Neutrophil (primary cell): Measurements from ENCODE around the gene PTPRN2.

ENCODE experiments used
- H3K27ac ChIP-seq: fragments of 200-600 bp; sonication (generic); 2 replicates; pipeline ENCODE4 v1.5.1; 2016; ENCODE audit warnings: mild to moderate bottlenecking, moderate library complexity
- H3K27me3 ChIP-seq: fragments of 200-600 bp; sonication (generic); 2 replicates; pipeline ENCODE4 v1.6.0; 2016; ENCODE audit warnings: mild to moderate bottlenecking
- H3K36me3 ChIP-seq: fragments of 200-600 bp; sonication (generic); 2 replicates; pipeline ENCODE4 v1.5.1; 2017
- H3K4me1 ChIP-seq, 2 experiments: fragments of 200-600 bp in 1 of 2; sonication (generic) in 1 of 2; 1 replicate in 1 of 2; 2 replicates in 1 of 2; pipeline versions ENCODE4 v1.5.1 to v1.6.1; 2013 to 2016; ENCODE audit warnings: low read depth in 1 of 2, low read length in 1 of 2, mild to moderate bottlenecking in 1 of 2, moderate library complexity in 1 of 2; ENCODE audit not compliant: control insufficient read depth in 1 of 2, insufficient read depth in 1 of 2
- H3K4me3 ChIP-seq, 2 experiments: fragments of 200-600 bp in 1 of 2; sonication (generic) in 1 of 2; 1 replicate in 1 of 2; 2 replicates in 1 of 2; pipeline ENCODE4 v1.5.1; 2013 to 2016; ENCODE audit warnings: low read depth in 1 of 2, low read length in 1 of 2, mild to moderate bottlenecking in 1 of 2, moderate library complexity in 1 of 2
- H3K9me3 ChIP-seq: fragments of 200-600 bp; sonication (generic); 2 replicates; pipeline ENCODE4 v1.5.1; 2016
- CTCF ChIP-seq: fragments of 200-600 bp; sonication (generic); IDR thresholded peaks from 2 replicates; pipeline ENCODE4 v1.5.1; 2016; ENCODE audit warnings: antibody characterized with exemption

Gene PTPRN2

DNA sequence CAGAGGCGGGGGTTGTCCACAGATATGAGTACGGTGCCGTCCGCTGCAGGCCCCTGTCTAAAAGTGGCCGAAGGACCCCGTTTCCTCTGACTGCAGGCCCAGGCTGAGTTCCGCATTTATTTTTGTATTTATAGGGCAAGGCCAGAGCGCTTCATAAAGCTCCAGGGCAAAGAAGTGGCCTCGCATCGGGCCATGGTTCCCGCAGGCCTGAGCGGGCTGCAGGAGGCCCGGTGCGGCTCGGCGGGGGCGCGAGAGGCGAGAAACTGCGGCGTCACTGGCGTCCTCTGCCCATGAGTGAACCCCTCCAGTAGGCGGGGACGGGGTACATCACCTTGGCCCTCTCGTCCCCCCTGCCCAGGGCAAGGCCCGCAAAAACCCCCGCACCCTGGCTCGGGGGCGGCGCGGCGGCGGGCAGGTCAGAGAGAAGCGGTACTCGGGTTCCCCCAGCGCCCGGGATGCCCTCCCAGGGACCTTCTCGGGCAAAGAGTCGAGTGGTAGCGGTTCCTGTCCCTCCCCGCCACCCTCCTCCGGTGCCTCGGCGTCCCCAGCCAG lies 895.1 kb downstream of the PTPRN2 start:
- TF ChIP-seq CTCF: no peak
- H3K4me3 ChIP-seq: no peak overlapping the region
- no peak overlapping the region for H3K27ac ChIP-seq
- no peaks in the 10 kb centered on the region for H3K9me3 ChIP-seq
- H3K4me1 ChIP-seq: no peaks in the 10 kb centered on the region
- peaks cover 84% of the 10 kb centered on the region for H3K27me3 ChIP-seq
- no peaks in the 10 kb centered on the region for H3K36me3 ChIP-seq

GRCh38 chr7:157691586-157692459 lies 895.8 kb downstream of the PTPRN2 start:
- H3K4me1 ChIP-seq: no peaks in the 10 kb centered on the region
- no peaks in the 10 kb centered on the region for H3K9me3 ChIP-seq
- H3K4me3 ChIP-seq: no peak overlapping the region
- TF ChIP-seq CTCF: no peak
- no peak overlapping the region for H3K27ac ChIP-seq
- no peaks in the 10 kb centered on the region for H3K36me3 ChIP-seq
- H3K27me3 ChIP-seq: peaks cover 91% of the 10 kb centered on the region

- Histone ChIP-seq H3K27ac (no peak overlapping the region), H3K27me3 (peaks cover 99% of the 10 kb centered on the region), H3K4me1 (no peaks in the 10 kb centered on the region), H3K4me3 (no peak overlapping the region), H3K36me3 (no peaks in the 10 kb centered on the region), H3K9me3 (no peaks in the 10 kb centered on the region)
- no peak for TF ChIP-seq CTCF
These were observed 896.6 kb downstream of the PTPRN2 start for GRCh38 chr7:157690833-157691585.

- Histone ChIP-seq H3K27ac (no peak overlapping the region), H3K4me3 (no peak overlapping the region), H3K9me3 (no peaks in the 10 kb centered on the region), H3K27me3 (peaks cover 99% of the 10 kb centered on the region), H3K4me1 (no peaks in the 10 kb centered on the region), H3K36me3 (no peaks in the 10 kb centered on the region)
- TF ChIP-seq CTCF: no peak
These were observed 897.4 kb downstream of the PTPRN2 start for GRCh38 chr7:157690058-157690832.
